Stimulated activated CD8-positive, alpha-beta memory T cell treated with anti-CD3 and anti-CD28 coated beads, Interleukin-7, amount 100 ng/mL, for 1 hour (primary cell): ENCODE results near the gene AOPEP.

Source experiments
- DNase-seq, 2 donors: peaks; one replicate each; pipeline ENCODE4 v3.0.0-alpha.2; 2020; ENCODE audit warnings: low read depth in 2 of 2

Gene AOPEP

DNA sequence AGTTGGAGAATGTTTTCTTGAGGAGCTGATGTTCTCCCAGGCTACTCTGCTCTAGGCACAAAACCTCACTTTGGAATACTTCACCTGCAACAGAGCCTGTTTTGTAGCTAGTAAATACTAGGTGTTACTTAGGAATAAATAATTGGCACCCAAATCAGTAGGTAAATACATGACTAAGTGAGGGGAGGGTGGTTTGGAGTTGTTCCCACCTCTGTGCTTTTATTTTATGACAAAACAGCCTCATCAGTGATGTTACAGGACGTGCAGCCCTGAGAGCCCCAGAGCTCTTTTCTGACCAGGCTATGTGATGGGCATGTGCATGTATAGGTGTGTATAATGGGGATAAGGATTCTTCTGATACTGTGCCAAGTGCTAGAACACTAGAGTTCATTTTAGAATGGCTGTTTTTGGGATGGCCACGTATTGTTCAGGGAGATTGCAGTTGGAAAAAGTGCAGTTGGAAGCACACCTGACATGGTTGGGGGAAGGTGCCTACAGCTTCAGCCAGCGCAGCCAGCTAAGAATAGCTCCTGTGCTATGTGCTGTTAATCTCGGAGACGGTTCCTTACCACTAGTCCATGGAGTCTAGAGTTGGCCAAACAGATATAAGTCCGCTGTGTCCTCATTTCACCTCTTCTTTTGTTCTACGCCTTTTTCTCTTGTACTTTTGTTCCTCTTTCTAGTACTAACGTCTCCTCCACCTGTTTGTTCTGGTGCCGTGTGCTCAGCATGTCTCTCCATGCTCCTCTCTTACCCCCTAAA lies 306.3 kb downstream of the AOPEP start:
- no peak for DNase-seq

DNA sequence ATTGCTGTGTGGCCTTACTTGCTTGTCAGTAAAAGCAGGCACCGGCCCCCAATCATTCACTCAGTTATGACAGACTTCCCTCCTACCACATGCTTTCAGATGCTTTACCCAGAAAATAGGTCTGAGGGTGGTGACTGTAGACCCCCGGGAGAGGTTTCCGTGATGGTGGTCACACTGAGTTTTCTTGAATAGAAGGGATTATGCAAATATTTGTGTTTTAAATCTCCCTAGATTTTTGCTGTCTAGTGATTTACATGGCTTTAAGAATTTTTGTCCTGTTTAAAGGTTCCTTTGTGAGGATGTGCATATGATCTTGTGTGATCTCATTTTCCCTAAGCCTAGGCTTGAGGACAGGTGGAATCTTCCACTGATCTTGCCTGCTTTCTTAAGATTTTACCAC lies 309.3 kb downstream of the AOPEP start:
- DNase-seq, result no peak

DNA sequence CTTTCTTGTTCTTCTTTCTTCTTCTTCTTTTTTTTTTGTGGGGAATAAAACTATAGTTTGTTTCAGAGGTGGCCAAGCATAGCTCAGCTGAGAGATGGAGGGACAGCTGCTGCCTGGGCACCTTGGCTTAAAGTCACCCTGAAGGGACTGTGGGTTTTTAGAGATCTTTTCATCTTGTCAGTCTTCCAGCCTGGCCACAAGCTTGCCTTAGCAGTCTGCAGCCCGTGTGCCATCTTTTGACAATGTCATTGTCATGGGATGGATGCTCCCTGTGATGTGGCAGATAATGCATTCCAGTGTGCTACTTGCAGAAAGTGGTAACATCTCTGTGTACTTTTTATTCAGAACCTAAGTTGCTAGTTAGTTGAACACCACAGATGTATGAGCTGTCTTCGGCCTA lies 310.2 kb downstream of the AOPEP start:
- DNase-seq, result no peak

DNA sequence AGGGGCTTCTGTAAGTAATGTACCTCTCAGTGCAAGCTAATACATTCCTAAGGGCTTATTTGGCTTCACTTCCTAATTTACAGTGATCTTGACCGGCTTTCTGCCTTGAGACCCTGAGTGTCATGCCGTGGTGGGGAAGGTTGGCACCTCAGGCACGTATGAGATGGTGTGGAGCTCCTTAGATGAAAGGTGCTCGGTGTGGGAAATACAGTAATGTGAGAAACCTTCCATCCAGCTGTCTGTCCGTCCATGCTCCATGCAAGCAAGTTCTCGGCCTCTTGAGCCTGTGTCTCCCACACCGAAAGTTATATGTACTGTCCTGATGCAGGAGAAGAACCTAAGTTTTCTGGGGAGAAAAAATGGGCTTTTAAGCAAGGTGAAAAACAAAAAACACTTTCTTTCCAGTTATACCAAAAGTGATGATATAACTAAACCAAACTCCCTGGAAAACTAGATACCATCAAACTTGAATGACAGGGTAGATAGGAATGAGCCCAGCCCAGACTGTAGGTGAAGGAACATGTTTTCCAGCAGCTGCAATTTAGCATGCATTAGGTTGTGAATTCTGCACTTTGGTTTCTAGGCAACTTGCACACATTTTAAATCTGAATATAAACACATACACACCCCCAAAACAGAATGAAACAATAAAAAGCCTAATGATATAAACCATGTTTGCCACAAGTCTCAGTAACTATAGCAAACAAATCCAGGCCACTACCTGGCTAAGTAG lies 311.5 kb downstream of the AOPEP start:
- DNase-seq, result no peak

DNA sequence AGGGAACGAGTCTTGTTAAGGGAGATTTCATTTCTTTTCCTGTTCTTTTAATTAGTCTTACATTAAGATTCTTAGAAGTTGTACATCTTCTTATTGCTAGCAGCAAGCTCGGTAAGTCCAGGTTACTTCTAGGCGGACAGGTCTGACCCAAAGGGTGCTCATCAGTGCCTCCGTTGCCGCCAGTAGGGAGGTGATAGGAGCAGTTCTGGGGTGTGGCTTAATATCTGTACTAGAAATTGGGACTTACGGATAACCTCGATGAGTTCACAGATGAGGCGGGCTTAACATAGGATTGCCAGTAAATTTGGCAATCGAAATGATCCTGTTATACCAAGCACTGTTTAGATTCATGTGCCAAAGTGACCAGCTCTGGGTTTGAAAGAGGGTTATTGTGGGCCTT lies 312.2 kb downstream of the AOPEP start:
- DNase-seq, result no peak

DNA sequence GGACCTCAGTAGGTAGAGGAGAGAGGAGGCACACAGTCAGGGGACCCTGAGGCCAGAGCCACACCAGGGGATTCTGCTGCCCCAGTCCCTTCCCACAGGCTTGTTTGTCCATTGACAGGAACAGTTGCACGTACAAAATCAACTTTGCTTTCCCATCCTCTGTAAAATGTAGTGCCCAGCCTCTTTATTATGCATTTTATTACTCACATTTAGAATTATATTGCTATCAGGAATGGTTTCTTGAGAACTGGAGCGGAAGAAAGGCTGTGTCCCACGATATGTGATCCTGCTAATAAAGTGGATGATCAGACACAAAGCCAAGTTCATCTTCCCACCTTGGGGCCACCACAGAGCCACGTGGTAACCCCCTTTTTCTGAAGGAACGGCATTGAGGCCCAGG lies 313.6 kb downstream of the AOPEP start:
- DNase-seq, result no peak

DNA sequence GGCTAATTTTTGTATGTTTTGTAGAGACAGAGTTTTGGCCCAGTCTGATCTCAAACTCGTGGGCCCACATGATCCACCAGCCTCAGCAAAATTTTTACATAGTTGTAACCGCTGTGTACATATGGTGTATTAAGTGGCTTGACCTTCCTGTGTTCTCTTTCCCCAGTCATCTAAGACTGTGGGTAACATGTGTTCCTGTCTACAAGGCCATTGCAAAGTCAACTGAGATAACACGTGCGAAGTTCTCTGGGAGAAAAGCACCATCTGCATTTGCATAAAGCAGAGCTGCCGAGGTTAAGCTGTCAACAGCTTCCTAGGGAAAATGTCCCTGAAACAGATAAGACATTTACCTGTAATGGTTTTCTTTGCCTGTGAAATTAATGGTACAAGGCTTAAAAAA lies 317.3 kb downstream of the AOPEP start:
- no peak for DNase-seq

DNA sequence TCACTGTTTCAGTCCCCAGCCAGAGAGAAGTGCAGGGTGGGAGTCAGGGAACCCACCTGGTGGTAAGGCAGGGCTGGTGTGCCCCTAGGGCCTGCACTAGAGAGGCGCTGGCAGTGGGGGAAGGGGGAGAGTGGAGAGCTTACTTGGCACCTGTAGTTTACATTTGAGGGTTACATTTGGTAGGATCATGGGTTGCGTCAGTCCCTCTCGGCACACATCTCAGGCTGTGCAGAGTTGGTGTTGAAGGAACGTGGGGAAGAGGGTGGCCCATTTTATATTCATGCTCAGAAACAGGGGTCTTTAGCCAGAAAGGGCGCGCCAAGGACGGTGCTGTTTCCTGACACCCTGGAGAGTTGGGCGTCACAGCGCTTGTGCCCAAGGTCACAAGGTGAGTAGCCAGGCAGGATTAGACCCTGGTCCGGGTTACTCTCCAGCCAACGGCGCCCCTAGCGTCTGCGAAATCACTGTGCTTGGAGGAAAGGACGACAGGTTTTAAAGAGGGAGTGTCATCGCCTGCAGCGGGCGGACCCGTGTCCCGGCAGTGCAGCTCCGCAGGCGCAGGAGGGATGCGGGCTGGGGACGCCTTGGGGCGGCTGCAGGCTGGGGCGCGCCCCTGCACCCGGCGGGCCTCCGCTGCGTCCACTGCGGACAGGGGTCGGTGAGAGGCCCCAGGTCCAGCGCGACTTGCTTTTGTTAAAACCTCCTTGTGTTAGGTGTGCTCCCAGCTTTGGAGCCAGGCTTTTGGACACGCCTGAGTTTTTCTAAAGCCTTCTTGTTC lies 318.4 kb downstream of the AOPEP start:
- DNase-seq, result no peak

DNA sequence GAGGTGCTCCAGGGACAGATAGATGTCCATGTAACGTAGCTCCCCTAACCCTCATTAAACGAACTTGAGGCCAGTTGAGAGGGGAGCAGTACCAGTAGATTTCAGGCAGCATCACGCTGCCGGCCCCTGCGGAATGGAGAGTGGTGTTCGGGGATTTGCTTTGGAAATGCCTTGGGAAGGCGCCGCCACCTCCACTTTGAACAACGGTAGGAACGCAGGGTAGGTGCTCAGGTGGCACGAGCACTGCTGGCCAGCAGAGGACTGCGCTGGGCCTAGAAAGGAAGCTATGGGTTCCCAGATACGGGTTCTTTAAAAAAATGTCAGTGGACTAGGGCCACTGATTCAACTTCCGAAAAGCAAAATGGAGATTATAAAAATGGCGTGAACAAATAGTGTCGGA lies 319.3 kb downstream of the AOPEP start:
- no peak for DNase-seq

DNA sequence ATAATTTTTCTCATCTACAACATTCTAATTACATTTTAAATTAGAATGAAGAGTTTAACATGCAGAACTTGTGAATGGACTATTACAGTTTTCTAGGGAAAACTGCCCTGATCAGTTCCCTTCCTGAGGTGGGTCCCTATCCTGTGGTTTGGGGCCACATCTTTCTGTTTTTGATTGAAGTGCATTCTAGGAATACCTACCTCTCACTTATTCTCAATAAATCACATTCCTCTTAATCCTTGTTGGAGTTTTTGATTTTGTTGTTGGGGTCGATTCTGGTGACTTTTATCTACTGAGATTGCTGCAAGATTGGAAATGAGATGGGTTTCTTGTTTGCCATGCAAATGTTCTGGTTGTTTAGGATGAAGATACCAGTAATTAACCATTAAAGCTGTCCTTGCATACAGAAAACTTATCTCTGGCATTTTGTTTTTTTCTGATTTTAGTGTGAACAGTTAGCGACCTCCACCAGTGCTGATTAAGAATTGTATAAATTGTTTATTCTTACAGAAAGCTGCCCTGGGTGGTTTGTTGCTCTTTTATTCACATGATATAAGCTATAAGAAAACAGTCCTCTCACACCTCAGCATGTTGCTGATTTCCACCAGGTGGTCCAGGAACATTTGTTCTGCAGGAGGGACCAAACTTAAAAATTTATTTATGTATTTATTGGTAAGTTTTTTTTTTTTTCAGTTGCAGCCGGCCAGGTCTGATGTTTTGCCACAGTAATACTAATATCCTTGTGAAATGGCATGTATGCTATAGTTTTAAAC lies 321.1 kb downstream of the AOPEP start:
- DNase-seq, result no peak

DNA sequence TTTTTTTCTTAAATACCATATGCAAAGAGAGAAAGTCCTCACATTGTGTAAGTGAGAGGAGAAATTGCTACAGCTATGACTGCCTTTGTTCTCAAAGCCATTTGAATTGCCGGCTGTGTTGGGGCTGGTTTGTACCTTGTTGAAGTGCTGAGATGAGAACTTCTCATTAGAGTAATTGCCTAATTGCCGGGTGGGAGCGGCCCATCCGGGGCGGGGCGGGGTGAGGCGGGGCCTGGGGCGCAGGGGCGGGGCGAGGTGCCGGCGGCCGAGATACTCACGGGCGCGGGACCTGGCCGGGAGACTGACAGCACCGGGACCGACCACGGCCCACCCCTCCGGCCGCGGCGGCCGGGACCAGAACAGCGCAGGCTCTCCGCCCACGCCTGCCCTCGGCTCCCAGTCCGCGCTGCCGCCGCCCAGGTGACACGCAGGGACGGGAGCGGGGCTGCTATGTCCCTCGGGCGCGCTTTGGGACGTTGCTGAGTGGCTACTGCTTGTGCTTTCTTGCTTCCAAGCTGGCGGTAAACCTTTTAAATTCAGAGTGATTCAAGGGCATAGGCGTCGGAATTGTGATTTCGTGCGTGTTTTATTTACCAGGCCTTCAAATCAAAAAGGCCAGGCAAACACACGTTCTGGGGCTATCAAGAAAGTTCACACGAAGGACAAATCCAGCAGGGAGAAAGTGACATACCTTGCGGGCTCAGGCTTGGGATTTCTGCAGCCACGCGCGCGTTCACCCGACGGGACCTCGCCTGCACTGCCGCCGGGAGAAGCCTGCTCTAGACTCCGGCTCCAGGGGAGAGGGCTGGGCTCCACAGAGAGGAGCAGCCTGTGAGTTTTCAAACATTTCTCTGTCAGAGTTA lies 322.0 kb downstream of the AOPEP start:
- DNase-seq, result peak; percentile 20 to 25

DNA sequence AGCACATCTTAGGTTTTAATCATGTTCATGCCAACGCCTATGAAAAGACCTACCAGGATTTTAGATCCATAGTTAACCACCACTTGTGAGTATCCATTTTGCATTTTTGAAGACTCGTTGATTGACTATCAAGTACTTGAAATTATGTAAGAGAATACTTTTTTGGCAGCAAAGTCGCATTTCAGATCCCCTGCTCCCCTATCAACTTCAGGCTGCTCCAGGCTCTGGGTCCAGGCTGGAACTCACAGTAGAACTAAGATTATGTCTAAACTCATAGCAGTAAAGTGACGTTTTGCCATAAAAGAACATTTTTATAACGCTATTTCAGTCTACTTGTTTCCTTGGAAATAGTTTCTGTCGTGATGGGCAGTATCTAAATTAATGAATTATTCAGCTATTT lies 323.3 kb downstream of the AOPEP start:
- no peak for DNase-seq

DNA sequence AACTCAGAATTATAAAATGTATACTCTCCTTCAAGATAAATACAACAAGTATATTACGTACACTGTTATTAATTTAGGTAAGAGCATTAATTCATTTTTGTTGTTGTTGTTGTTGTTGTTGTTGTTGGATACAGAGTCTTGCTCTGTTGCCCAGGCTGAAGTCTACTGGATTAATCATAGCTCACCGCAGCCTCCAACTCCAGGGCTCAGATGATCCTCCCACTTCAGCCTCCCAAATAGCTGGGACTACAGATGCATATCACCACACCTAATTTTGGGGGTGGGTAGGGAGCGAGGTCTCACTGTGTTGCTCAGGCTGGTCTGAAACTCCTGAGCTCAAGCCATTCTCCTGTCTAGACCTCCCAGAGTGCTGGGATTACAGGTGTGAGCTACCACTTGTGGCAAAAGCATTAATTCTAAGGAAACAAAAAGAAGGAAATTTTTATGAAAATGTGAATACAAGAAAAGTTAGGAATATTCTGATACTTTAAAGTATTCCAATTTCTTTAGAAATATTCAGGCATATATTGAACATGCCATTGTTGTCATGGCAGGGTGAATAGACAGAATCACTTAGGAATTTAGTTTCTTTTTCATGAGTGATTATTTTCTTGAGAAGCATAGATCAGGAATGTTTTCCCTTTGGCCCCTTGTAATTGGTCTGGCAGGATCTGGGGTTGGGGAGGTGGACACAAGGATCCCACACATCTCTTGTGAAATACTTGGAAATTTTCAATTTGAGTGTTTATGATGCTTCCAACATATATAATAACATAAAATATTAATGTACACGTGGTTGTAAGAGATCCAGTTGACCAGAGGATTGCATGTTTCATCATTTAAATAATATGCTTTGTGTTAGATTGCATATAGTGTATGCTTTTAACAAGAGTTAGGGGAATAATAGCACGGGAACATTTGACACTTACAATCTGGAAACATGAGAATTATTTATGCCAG lies 327.4 kb downstream of the AOPEP start:
- no peak for DNase-seq

DNA sequence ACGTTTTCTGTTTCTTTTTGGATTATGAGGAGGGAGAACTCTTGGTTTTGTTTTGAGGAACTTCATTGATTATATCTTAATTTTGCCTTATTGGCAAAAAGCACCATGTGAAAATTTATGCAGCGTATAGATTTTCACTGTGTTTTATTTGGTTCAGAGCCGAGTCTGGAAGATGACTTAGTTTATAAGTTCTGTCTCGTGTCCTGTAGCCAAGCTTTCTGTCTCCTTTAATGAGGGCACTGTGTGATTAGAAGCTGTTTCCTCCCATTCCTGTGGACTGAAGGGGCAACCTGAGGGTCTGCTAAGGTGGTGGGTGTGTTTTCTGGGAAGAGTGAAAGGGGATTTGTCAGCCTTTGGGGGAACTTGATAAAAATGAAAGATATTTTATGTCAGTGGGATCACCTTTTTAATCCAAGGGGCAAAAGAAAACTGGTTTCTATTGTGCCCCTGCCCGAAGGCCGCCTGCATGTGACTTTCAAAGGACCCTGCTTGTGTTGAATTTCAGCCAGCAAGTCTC lies 328.9 kb downstream of the AOPEP start:
- DNase-seq, result no peak

DNA sequence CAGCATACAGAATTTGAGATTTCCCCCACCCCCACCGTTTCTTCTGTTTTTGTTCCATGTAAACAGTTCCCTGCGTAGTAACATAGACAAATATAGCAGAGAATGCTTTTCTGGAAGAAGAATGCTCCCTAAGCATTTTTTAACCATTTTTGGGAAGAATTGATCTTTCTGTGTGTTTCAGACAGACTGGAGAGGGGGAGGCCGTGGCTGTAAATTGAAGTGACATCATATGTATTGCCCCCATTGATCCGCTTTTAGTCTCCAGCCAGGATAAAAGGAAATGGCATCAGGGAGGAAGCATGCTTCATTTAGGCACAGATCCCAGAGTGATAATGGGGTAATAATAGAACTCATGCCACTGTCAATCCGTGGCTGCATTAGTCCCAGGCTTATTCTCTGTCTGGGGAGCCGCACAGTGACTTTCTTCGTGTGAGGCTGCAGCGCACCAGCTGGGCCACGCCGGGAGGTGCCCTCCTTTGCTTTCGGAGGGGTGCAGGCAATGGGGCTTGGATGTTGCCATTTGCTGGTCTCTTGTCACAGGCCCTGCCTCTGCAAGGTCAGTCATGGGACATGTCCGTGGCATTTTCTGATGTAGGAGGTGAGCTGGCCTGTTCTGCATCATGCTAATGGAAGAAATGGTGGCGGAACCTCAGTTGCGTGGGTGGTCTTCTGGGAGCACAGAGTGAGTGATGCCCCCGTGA lies 329.5 kb downstream of the AOPEP start:
- no peak for DNase-seq

DNA sequence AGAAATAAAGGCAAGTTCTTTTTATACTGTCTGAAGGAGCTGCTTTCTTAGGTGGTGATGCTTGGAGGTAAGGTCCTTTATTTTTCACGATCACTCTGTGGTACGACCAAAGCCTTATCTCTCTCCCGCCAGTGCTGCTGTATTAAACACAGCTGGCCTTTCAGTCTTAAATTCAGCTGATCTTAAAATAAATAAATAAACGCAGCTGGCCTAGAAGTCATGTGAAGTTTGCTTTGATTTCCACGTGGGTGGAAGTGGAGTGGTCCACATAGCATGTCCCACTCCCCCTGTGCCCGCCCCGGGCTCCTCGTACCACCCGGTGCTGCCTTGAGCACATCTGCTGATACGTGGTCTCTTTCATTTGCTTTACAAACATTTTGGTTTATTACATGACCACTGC lies 330.6 kb downstream of the AOPEP start:
- DNase-seq, result no peak

DNA sequence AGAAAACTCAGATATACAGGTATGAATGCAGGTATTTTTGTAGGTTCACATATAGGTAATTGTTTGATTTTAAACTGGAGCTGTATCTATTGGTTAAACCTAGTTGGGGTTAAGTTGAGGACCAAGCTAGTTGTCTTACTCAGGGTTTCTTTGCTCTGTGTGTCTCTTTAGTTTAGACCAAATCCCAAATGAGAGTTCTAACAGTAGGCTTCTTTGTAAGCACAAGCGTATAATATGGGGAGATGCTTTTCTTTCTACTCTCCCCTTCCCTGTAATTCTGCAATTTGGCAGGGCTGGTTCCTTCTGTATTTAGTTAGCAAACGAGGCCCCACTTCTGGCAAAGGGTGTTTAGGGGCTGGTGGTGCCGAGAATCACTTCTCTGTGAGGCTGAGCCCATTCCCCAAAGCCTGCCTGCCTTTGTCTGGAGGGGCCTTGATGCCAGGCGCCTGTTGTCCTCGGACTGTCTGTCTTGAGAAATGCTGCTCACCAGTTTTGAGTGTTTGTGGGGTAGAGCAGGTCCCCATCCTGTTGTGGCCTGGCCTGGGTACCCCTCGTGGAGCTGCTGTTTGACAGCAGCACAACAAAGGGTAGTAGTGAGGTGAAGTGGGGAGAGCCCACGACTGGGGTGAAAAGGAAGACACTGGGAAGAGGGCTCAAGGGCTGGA lies 331.8 kb downstream of the AOPEP start:
- no peak for DNase-seq

DNA sequence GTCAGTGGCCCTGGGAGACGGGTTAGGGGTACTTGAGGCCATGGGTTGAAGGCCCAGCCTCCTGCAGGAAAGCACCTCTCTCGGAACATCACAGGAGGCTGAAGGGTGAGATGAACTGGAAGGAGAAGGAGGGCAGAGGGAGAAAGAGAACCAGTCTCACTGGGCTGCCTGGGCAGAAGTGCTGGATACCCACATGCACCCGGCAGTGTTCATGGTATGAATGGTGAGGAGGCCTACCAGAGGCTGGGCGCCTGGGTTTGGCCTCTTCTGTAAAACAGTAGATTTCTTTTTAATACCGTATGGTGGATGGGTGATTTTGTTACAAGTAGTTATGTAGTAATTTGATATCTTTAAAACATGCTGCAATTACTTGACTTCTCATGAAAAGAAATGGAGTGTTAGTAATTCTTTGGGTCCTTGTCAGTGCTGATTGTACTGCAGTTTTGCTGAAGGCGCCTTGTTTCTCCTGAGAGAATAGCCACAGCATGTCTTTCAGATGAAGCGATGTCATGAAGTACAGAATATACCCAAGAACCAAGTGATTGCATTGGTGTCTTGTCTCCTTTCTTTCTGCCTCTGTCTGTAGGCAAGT lies 332.4 kb downstream of the AOPEP start:
- no peak for DNase-seq
